SU-DHL-6 (cell line): ENCODE results near the gene TRIM10.

Source experiments
- H2AFZ ChIP-seq: fragments of 200-600 bp; sonication (generic); 2 replicates; pipeline ENCODE4 v1.6.1; 2014; ENCODE audit warnings: low read depth, mild to moderate bottlenecking, moderate library complexity, mixed read lengths, antibody characterized with exemption, low read length; ENCODE audit not compliant: severe bottlenecking
- H3F3A ChIP-seq: fragments of 200-600 bp; shearing (Covaris generic); 2 replicates; pipeline ENCODE4 v1.6.0; 2016; ENCODE audit warnings: antibody characterized with exemption, mild to moderate bottlenecking; ENCODE audit not compliant: insufficient read depth
- H3K27ac ChIP-seq: fragments of 200-600 bp; sonication (generic); 2 replicates; pipeline ENCODE4 v1.5.1; 2016; ENCODE audit warnings: low read depth, mild to moderate bottlenecking, low read length, moderate library complexity, mixed read lengths
- H3K27me3 ChIP-seq: fragments of 200-600 bp; sonication (generic), shearing (Covaris generic); 2 replicates; pipeline ENCODE4 v1.6.0; 2014; ENCODE audit warnings: mild to moderate bottlenecking, low read length
- H3K36me3 ChIP-seq: fragments of 200-600 bp; sonication (generic); 2 replicates; pipeline ENCODE4 v1.6.1; 2014; ENCODE audit warnings: mild to moderate bottlenecking, low read length, mixed read lengths
- H3K4me2 ChIP-seq: fragments of 300-600, 200-600 bp; shearing (Covaris generic), sonication (generic); 2 replicates; pipeline ENCODE4 v1.6.0; 2014; ENCODE audit warnings: low read length, low read depth, mild to moderate bottlenecking; ENCODE audit not compliant: poor library complexity, severe bottlenecking
- H3K4me3 ChIP-seq: fragments of 200-600 bp; sonication (generic); 2 replicates; pipeline ENCODE4 v1.5.1; 2014; ENCODE audit warnings: antibody characterized with exemption, low read length, mild to moderate bottlenecking, mixed read lengths; ENCODE audit not compliant: insufficient read depth, poor library complexity, severe bottlenecking
- H3K79me2 ChIP-seq: fragments of 200-600 bp; sonication (generic); 2 replicates; pipeline ENCODE4 v1.6.1; 2014; ENCODE audit warnings: mild to moderate bottlenecking, low read length, moderate library complexity; ENCODE audit not compliant: insufficient read depth
- H3K9ac ChIP-seq: fragments of 200-600 bp; sonication (generic); 2 replicates; pipeline ENCODE4 v1.7.0; 2014; ENCODE audit warnings: mild to moderate bottlenecking, low read length
- H3K9me2 ChIP-seq: fragments of 200-600 bp; sonication (generic); replicated peaks from 2 replicates; pipeline ENCODE4 v1.6.1; 2014; ENCODE audit warnings: low read length; ENCODE audit not compliant: insufficient read depth
- H3K9me3 ChIP-seq: fragments of 200-600 bp; sonication (generic); 2 replicates; pipeline ENCODE4 v1.6.1; 2014; ENCODE audit warnings: low read length, mixed read lengths; ENCODE audit not compliant: insufficient read depth
- H4K20me1 ChIP-seq: fragments of 200-600 bp; sonication (generic); 2 replicates; pipeline ENCODE4 v1.6.1; 2014; ENCODE audit warnings: low read depth, mild to moderate bottlenecking, antibody characterized with exemption, low read length, moderate library complexity, mixed read lengths
- CTCF ChIP-seq: fragments of 200-600 bp; sonication (generic); IDR thresholded peaks from one replicate; pipeline ENCODE4 v1.5.1; 2017; ENCODE audit warnings: antibody characterized with exemption, mild to moderate bottlenecking, low read length, moderate library complexity; ENCODE audit not compliant: insufficient read depth, poor library complexity, severe bottlenecking
- EZH2phosphoT487 ChIP-seq: fragments of 200-600 bp; sonication (generic), shearing (Covaris generic); conservative IDR thresholded peaks from 2 replicates; pipeline ENCODE4 v1.6.1; 2018; ENCODE audit warnings: mild to moderate bottlenecking, antibody characterized with exemption, low read length, moderate library complexity, mixed read lengths

Gene TRIM10

GRCh38 chr6:30147096-30147495, 13.9 kb downstream of the TRIM10 start:
- Histone ChIP-seq H3K9me3 (no peaks in the 10 kb centered on the region), H3K9me2 (no peaks in the 10 kb centered on the region), H3K79me2 (no peaks in the 10 kb centered on the region), H3K36me3 (no peaks in the 10 kb centered on the region), H3K27ac (no peak overlapping the region), H3K4me3 (no peak overlapping the region), H3K9ac (no peak overlapping the region), H3K27me3 (0 out of 2 replicates have a peak, but pooled peaks cover 4% of the 10 kb centered on the region), H3K4me2 (no peak overlapping the region), H3F3A (no peaks in the 10 kb centered on the region), H4K20me1 (no peaks in the 10 kb centered on the region), H2AFZ (no peak overlapping the region)
- TF ChIP-seq EZH2phosphoT487 (no peak), CTCF (no peak)

- TF ChIP-seq CTCF (no peak), EZH2phosphoT487 (no peak)
- H3K27ac ChIP-seq: no peak overlapping the region
Measured at GRCh38 chr6:30145818-30146217, 15.2 kb downstream of the TRIM10 start.

GRCh38 chr6:30144811-30145210, 16.2 kb downstream of the TRIM10 start:
- Histone ChIP-seq H3F3A (no peaks in the 10 kb centered on the region), H3K4me2 (no peak overlapping the region), H2AFZ (no peak overlapping the region)

More at GRCh38 chr6:30145818-30146217, 15.2 kb downstream of the TRIM10 start:
- H3F3A ChIP-seq: no peaks in the 10 kb centered on the region
- no peak overlapping the region for H3K4me2 ChIP-seq
- H3K4me3 ChIP-seq: no peak overlapping the region
- no peak overlapping the region for H2AFZ ChIP-seq
- H3K79me2 ChIP-seq: no peaks in the 10 kb centered on the region
- H3K9me2 ChIP-seq: no peaks in the 10 kb centered on the region
- H3K9ac ChIP-seq: no peak overlapping the region
- H3K36me3 ChIP-seq: no peaks in the 10 kb centered on the region
- 0 out of 2 replicates have a peak, but pooled peaks cover 4% of the 10 kb centered on the region for H3K27me3 ChIP-seq
- no peaks in the 10 kb centered on the region for H3K9me3 ChIP-seq
- no peaks in the 10 kb centered on the region for H4K20me1 ChIP-seq

More at GRCh38 chr6:30144811-30145210, 16.2 kb downstream of the TRIM10 start:
- TF ChIP-seq CTCF (no peak), EZH2phosphoT487 (no peak)
- Histone ChIP-seq H3K79me2 (no peaks in the 10 kb centered on the region), H3K9me2 (no peaks in the 10 kb centered on the region), H4K20me1 (no peaks in the 10 kb centered on the region), H3K4me3 (no peak overlapping the region), H3K36me3 (no peaks in the 10 kb centered on the region), H3K27ac (no peak overlapping the region), H3K9me3 (no peaks in the 10 kb centered on the region), H3K27me3 (0 out of 2 replicates have a peak, but pooled peaks cover 4% of the 10 kb centered on the region), H3K9ac (no peak overlapping the region)
